GM12864 (cell line): Measurements from ENCODE around the gene CTTNBP2NL.

Experiments used
- DNase-seq: peaks from one replicate; pipeline ENCODE4 v3.0.0-alpha.2; 2011; ENCODE audit warnings: low read depth
- H3K4me3 ChIP-seq: 2 replicates; pipeline ENCODE4 v1.5.1; 2011; ENCODE audit warnings: mild to moderate bottlenecking, low read depth, low read length, control low read depth
- CTCF ChIP-seq: IDR thresholded peaks from 2 replicates; pipeline ENCODE4 v1.5.1; 2011; ENCODE audit warnings: low read depth, mild to moderate bottlenecking, moderate library complexity, low read length, control low read depth, inconsistent platforms; ENCODE audit errors: missing control alignments

Gene CTTNBP2NL

DNA sequence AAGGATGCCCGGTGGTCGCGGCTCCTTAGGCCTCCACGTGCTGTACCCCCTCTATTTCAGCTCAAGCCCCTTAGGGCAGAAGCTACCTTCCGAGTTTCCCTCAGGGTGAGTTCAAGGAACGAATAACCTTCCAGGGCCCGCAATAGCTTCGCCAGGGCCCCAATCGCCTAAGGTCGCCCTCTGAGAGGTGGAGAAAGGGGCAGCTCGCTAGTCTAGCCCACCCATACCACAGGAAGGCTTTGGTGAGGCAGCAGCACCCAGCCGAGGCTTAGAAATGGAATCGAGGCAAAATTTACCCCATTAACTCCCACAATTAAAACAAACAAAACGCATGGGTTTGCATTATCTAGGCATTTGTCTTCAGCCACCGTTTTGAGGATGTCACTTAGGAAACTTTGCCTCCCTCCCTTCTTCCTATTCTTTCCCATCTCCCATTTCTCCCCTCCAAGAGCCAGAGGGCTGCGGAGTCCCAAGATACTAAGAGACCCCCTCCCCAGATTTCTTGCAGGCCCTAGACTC is 113.7 kb downstream of the CTTNBP2NL start:
- no peak for DNase-seq
- no peak for TF ChIP-seq CTCF
- no peak overlapping the region for H3K4me3 ChIP-seq

DNA sequence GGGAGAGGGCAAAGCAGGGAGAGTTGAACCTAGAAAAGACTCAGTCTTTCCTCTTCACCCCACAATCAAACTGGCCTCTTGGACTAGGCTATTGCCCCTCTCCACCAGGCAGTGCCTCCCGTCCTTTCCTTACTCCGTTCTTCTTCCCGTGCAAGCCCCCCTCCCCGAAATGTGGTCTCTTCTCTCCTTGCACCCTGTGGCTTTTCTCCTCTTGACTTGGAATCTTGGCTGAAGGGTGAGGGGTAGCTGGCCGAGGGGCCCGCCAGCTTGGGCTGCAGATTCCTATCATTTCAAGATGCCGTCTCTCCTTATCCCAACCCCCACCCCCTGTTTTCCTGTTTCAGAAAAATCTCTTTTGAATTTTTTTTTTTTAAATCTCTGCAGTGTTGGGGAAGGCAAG is 114.3 kb downstream of the CTTNBP2NL start:
- no peak for TF ChIP-seq CTCF
- no peak overlapping the region for H3K4me3 ChIP-seq
- no peak for DNase-seq
